NOMO-1 treated with DMSO at 0.1 percent for 48 hours (cell line): Measurements from ENCODE around the gene KIAA1671.

Experiments used
- DNase-seq: peaks from one replicate; lab custom pipeline; 2025; ENCODE audit not compliant: unreplicated experiment; lab: John Stamatoyannopoulos, UW

KIAA1671 gene

DNA sequence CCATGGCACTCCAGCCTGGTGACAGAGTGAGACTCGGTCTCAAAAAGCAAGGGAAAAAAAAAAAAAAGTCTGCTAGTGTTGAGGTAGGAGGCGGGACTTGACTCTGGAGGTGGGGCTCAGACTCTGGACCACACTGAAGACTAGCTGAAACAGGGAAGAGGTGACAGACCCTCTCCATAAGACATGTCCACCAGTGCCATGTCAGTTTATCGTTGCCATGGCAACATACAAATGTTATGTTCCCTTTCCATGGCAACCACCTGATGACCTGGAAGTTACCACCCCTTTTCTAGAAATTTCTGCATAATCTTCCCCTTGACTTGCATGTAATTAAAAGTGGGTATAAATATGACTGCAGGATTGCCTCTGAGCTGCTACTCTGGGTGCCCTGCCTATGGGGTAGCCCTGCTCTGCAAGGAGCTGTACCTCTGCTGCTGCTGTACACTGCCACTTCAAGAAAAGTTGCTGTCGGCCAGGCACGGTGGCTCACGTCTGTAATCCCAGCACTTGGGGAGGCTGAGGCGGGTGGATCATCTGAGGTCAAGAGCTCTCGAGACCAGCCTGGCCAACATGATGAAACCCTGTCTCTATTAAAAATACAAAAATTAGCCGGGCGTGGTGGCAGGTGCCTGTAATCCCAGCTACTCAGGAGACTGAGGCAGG, 55.1 kb downstream of the KIAA1671 start:
- DNase-seq, result no peak

DNA sequence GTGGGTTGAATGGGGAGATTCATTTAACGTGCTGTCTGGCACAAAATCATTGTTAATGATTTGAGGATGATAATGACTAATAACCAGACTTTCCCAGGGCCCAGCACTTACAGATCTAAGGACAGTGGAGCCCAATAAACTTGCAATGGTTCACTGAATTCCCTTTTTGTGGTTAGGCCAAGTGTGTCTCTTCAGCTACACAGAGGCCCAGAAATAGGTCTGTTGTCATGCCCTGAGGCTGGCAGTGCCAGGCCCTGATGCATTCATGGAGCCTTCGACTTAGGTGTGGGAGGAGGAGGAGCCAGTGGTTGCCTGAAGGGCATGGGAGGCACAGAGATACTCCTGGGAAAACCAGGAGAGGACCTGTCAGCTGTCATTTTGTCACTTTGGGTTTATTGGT, 56.1 kb downstream of the KIAA1671 start:
- no peak for DNase-seq

DNA sequence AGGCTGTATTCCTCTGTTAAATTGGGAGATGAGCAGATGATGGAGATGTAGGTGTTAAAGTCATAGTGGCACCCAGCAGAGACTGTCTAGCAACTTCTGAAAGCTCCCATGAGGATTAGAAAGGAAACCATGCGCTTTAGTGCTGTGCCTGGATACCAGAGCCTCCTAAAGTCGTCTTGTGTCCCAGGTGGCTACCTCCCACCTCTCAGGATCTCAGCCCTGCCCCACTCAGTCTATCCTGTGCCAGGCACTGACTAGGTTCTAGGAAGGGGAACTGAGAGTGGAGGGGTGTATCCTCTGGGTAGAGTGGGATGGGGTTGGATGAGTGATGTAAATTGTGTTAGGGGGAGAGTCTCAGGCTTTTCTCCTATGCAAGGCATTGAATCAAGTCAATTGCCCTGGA, 60.2 kb downstream of the KIAA1671 start:
- DNase-seq, result no peak

DNA sequence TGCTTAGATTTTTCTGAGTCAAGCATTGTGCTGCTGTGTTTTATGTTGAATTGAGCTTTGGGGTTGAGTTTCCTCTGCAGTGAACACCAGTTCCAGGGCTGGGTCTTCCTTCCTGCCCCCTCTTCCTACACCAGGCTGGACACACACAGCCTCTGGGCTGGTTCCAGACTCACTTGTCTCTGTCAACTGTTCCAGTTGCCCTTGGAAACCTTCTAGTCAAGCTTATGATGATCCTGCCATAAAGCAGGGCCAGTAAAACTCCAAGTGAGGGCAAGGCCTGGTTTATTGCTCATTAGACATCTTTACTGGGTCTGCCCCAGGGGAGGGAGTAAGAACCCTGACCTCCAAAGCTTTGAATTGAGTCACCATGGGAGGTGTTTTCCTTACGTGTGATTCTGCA, 61.1 kb downstream of the KIAA1671 start:
- DNase-seq, result no peak

DNA sequence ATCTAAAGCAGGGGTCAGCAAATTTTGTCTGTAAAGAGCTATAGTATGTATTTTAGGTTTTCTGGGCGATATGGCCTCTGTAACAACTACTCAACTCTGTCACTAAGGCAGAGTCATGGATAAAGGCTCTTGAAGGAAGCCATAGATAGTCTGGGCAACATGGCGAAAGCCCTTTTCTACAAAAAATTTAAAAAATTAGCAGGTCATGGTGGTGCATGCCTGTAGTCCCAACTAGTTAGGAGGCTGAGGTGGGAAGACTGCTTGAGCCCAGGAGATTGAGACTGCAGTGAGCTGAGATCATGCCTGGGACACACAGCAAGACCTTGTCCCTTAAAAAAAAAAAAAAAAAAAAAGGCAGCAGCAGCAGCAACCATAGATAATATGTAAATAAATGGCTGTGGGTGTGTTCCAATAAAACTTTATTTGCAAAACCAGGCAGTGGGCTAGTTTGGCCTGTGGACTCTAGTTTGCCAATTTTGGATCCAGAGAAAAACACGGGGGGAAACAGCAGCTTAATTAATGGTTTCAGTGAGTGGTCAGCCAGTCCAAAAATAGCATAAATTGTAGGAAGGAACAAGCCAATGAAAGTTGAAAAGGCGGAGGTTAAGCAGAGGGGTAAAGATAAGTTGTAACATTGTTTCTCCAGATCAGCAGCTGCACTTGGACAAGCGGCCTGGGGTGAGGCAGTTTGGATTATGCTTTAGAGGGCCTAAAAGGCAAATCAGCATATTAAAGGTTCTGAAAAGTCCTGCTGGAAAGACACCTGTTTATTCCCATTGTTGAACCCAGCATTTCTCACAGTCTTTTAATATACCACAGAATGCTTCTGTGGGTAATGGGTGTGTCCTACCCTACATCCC, 62.6 kb downstream of the KIAA1671 start:
- no peak for DNase-seq

DNA sequence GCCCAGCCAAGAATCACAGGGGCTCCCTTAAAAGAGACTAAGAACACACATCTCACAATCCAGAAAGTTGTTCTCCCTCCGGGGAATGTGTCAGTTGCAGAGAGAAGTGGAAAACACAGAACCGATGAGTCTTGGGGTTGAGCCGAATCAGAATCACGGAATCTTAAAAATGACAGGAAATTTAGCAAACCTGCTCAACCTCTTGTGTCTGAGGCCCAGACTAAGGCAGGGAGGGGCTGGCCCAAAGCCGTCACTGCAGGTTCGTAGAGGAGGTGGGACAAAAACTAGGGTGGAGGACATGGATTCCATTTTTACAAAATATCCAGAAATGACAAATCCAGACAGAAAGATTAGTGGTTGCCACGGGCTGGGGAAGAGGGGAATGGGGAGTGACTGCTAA, 63.8 kb downstream of the KIAA1671 start:
- DNase-seq, result no peak

DNA sequence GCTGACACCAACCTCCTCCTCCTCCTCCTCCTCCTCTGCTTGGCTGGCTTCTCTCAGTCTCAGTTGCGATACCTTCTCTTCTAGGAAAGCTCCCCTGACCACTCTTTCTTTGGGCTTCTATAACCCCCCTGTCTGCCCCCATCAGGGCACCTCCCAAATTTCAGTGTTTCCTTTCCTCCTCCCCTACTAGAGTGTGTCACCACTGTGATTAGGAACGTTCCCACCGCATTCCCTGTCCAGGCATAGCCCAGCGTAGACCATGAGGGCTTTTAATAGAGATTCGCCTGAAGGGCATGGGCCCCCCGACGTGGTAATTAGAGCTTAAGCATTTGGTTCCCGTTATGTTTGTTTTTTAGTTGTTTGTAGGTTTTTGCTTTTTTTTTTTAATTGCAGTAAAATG, 65.5 kb downstream of the KIAA1671 start:
- DNase-seq, result no peak

DNA sequence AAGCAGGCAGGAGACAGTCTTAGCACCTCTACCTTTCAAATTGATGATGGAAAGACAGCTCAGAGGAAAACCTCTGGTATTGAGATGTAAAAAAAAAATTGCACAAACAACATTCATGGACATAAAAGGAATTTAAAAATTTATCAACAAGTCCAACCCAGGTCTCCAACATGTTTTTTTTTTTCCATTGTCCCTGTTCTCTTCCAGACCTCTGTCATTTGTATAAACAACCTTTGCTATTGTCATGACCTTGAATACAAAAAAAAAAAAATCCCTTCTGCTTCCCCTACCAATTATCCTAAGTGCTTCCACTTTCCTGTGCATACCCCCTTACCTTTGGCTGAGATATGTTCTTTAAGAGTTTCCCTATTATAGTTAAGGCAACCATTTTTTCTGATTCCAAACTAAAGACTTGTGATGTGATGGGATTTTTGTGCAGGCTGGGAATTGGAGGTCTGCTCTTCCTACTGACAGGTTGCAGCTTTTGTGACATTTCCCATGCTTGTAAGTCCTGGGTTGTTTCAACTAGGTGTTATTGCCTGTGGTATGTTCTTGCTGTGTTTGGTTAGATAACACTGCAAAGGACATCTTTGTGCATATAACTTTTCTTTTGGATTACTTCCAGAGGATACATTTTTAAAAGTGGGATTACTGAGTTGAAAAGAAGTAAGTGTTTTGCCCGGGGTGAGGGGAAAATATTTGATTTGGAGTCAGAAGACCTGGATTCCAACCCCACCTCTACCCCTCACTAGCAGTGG, 67.1 kb downstream of the KIAA1671 start:
- no peak for DNase-seq

DNA sequence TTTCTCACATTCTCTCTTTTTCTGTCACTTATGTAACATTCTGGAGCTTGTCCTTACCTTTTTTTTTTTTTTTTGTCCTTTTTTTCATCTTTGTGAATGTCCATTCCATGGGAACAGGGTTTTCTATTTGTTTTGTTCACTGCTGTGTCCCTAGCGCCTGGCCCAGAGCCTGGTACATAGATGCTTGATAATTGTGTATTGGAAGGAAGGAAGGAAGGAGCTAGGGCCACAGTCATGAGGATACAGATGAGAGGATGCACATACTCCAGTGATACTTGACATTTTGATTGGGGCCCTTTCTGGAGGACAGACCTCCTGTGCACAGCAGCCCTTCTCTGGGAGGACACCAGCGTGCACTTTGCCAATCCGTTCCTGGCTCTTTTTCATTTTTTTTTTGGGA, 68.9 kb downstream of the KIAA1671 start:
- DNase-seq, result no peak

DNA sequence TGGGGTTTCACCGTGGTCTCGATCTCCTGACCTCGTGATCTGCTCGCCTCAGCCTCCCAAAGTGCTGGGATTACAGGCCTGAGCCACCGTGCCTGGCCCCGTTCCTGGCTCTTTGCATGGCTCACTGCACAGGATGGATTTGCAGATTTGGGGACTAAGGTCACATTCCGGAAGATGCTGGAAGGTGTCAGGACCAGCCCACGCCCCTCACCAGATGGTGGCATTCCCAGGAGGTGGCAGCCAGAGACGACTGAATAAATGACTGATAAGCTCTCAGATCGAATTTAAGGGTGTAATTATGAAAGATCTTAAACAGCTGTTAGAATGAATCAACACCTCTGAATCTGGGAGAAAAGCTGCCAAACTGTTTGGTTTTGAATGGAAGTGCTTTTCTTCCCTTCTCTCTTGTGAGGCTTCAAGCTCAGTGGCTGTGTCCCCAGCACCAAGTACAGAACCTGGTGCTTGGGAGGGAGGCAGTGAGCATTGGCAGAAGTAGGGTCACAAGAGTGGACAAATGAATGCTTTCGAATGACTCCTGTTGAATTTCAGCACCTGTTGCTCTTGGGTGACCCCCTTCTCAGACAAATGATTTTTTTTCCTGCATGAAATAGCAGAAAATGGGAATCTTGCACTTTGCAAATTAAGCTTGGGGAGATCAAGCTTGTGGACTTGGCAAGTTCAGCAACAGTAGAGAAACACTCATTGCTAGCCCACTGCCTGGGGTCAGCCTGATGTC, 69.6 kb downstream of the KIAA1671 start:
- DNase-seq, result no peak

DNA sequence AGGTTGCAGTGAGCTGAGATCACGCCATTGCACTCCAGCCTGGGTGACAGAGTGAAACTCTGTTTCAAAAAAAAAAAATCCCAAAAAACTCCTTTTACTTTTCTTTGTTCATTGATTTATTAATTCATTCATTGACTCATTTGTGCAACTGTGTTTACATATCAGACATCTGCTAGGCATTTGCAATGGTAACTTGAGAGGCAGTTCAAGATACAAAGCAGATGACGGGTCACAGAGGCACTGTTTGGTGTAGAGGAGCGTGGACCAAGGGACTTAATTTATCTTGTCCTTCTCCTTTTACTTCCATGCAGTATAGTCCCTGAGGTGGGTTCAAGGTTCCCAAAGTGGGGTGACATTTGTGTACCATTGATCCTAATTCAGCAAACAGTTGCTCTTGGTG, 71.4 kb downstream of the KIAA1671 start:
- no peak for DNase-seq

DNA sequence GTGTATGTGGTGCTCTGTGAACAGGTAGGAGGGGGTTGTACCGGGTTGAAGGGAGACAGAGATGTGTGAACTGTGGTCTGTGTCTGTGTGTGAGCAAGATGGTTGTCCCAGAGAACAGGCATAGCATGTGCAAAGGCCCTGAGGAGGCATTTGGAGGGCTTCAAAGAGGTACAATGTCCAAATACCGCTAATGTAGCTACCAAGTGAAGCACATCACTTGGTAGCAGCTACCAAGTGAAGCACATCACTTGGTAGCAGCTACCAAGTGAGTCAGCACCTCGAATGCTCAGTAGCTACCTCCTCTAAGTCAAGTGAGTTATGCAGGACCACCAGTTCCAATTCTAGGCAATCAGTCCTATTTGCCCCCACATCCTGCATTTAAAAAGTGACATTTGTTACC, 72.4 kb downstream of the KIAA1671 start:
- no peak for DNase-seq

DNA sequence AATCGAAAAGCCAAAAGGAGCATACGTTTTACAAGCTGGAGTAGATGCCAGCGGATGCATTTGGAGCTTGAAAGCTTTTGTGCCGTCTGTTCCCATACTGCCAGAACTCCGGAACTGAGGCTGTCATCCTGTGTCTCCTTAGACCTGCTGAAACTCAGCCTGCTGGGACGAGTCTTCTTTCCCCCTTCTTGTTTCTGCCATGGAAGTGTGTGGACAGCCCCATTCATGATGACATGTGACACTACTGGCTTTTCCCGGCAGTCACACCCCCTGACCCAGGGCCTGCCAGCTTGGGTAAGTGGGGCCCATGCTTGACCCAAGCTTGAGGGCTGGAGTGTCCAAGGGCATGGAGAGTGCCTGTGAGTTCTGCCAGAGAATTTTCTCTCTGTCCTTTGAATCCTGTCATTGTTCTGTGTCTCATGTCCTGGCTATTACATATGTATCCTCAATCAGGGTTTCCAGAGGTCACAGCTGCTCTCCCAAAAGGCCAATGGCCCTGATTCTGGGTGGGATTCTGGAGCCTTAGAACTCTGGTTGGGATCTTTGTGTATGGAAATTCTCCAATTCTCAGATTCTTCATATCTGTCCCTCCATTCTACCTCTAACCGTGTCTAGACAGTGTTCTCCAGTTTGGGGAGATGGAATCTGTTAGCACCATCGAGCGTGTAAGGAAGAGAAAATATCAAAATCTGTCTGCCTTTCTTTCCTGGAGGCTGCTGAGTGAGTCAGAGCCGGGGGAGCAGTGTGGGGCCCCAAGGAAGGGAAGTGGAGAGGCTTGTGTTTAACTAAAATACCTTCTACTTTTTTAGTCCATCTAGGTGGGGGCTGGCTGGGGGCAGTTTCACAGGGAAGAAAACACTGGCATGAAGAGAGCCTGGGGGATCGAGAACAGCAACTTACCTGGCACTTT, 73.2 kb downstream of the KIAA1671 start:
- peak; percentile 27 for DNase-seq

DNA sequence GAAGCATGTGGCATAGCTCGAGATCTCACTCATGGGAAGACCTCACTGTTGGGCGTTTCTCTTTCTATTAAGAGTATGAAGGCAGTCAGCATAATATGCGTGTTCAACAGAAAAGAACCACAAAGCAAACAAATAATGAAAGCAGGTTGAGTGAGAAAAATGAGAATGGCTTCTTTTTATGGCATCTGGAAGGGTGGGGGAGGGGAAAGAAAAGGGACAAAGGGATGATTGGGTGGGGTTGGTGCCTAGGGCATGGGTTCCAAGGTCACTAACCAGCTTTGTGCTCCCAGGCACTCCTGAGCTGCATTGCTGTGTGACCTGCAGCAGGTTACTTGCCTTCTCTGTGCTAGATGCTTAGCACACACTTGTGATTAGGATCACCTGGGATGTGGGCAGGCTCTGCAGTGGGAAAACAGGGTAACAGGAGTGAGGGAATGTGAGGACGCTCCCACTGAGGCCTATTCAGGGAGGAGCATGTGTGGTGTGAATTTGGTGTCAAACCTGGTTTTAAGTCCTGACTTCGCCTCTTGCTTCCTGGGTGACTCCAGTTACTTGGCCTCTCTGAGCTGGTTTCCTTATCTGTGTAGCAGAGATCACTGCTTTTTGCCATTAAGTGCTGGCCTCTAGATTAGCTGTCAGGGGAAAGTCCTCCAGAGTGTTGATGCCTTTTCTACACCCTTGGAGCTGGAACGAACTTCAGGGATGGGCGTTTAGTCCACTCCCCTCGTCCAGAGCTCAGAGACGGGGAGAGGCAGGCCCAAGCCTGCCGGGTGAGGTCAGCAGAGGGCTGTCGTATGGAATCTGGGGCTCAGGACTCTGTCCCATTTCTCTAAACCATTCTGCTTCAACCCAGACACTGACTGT, 74.8 kb downstream of the KIAA1671 start:
- DNase-seq, result no peak

DNA sequence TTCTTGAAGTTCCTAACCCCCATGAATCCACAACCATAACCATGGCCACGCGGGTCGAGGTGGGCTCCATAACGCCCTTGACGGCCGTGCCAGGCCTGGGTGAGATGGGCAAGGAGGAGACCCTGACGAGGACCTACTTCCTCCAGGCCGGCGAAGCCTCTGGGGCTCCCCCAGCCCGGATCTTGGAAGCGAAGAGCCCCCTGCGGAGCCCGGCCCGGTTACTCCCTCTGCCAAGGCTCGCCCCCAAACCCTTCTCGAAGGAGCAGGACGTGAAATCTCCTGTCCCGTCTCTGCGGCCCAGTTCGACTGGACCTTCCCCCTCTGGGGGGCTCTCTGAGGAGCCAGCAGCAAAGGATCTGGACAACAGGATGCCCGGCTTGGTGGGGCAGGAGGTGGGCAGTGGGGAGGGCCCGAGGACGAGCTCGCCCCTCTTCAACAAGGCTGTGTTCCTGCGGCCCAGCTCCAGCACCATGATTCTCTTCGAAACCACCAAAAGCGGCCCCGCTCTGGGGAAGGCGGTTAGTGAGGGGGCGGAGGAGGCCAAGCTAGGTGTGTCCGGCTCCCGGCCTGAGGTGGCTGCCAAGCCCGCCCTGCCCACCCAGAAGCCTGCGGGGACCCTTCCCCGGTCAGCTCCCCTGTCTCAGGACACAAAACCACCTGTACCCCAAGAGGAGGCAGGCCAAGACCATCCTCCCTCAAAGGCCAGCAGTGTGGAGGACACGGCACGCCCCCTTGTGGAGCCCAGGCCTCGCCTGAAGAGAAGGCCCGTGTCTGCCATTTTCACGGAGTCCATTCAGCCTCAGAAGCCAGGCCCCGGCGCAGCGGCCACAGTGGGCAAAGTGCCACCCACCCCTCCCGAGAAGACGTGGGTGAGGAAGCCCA, 75.7 kb downstream of the KIAA1671 start:
- DNase-seq, result no peak

DNA sequence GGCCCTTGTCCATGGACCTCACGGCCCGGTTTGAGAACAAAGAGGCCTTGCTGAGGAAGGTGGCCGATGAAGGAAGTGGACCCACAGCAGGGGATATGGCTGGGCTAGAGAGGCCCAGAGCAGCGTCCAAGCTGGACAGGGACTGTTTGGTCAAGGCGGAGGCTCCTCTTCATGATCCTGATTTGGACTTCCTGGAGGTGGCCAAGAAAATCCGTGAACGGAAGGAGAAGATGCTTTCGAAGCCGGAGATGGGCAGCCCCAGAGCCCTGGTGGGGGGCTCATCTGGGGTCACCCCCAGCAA, 76.3 kb downstream of the KIAA1671 start:
- no peak for DNase-seq

DNA sequence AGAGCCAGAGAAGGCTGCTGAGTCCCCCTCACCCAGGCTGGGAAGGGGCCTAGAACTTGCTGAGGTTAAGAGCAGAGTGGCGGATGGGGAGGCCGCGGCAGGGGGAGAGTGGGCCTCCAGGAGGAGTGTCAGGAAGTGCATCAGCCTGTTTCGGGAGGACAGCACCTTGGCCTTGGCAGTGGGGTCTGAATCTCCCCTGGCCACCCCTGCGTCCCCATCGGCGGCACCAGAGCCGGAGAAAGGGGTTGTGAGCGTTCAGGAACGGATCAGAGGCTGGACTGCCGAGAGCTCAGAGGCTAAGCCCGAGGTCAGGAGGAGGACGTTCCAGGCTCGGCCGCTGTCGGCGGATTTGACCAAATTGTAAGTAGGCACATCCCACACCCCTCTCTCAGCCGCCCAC, 76.7 kb downstream of the KIAA1671 start:
- DNase-seq, result no peak

DNA sequence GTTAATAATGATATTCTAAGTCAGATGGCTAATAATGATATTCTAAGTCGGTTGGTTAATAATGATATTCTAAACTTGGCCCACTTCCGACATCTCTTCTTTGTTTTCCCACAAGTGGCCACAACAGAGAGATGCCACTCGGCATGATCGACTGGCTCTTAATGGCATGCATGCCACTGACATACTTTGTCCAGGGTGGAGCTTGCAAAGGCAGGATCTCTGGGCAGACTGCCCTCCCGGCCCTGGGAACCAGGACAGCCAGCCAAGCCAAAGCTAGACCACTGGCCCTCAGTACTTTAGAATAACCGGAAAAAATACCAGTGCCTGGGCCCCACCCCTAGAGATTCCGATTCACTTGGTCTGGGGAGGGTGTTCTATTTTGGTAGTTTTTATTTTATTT, 78.1 kb downstream of the KIAA1671 start:
- no peak for DNase-seq

DNA sequence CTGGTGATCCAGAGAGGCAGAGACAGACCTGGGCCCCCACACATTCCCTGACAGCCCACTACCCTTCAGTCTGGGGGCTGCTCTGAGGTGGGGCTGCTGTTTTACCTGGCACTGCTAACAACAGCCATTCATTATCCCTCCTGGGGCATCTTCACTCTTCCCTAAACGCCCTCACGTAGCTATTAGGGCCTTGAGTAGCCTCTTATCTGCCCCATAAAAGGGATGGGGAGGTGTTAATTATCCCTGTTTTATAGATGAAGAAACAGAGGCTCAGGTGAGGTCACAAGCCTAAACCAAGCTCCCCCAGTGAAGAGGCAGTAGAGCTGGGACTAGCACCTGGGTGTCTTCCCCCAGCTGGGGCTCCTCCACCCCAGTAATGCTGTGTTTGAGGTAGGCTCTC, 79.5 kb downstream of the KIAA1671 start:
- no peak for DNase-seq
